Gastroesophageal sphincter (tissue), 3 donors: ENCODE results near the gene ATP6V1C2.

Experiments used
- CTCF ChIP-seq, 4 experiments: fragments of 200-600 bp in 2 of 4; fragments of 450-650 bp in 2 of 4; sonication (generic) in 1 of 4; IDR thresholded peaks; one replicate each; pipeline ENCODE4 v1.5.1; 2017 to 2019; ENCODE audit warnings: antibody characterized with exemption in 4 of 4, mild to moderate bottlenecking in 2 of 4, moderate library complexity in 2 of 4
- EP300 ChIP-seq: sonication (generic); formaldehyde crosslinking; IDR thresholded peaks from one replicate; pipeline ENCODE4 v1.6.1; 2017; ENCODE audit warnings: antibody characterized with exemption, mild to moderate bottlenecking
- POLR2A ChIP-seq, 2 donors: fragments of 450-650 bp; IDR thresholded peaks; one replicate each; pipeline ENCODE4 v1.6.1; 2017; ENCODE audit warnings: antibody characterized with exemption in 2 of 2, mild to moderate bottlenecking in 2 of 2, moderate library complexity in 1 of 2

- TF ChIP-seq CTCF (IDR thresholded peaks at IDR 0.05) (no peak), POLR2A (IDR thresholded peaks at IDR 0.05) (no peak), EP300 (no peak)
Measured at GRCh38 chr2:10802657-10803056, 81.2 kb downstream of the ATP6V1C2 start.
